BJ (cell line): ENCODE data around the gene DNMT3A. TPM values are rescaled to one million over a fixed set of nuclear protein-coding genes. Genes with fewer than 3 reads are reported as not detected.

Experiments
- CTCF ChIA-PET: fragments of 350-600 bp; formaldehyde crosslinking; extraction: SDS; loops from one replicate; lab custom pipeline; 2021; ENCODE audit warnings: antibody characterized with exemption, inconsistent platforms; lab: Yijun Ruan, JAX
- POLR2A ChIA-PET: fragments of 300-600 bp; sonication (Branson Sonifier 250); formaldehyde crosslinking; extraction: SDS; loops from one replicate; lab custom pipeline; 2021; ENCODE audit warnings: antibody characterized with exemption; lab: Charles Lee
- DNase-seq: peaks from one replicate; pipeline ENCODE4 v3.0.0-alpha.2; 2011; ENCODE audit warnings: low read depth
- H3K27me3 ChIP-seq: 2 replicates; pipeline ENCODE4 v1.6.0; 2011; ENCODE audit warnings: low read length; ENCODE audit not compliant: control insufficient read depth, insufficient read depth
- H3K36me3 ChIP-seq: 2 replicates; pipeline ENCODE4 v1.5.1; 2011; ENCODE audit warnings: low read length; ENCODE audit not compliant: control insufficient read depth, insufficient read depth
- H3K4me3 ChIP-seq: 2 replicates; pipeline ENCODE4 v1.5.1; 2011; ENCODE audit warnings: low read depth, mild to moderate bottlenecking, control low read depth, low read length
- polyA plus RNA-seq: library from polyadenylated mRNA; depleted of rRNA; stranded (reverse); fragments of >200 nt; gene quantifications from 2 replicates; pipeline ENCODE4 v1.2.3, GENCODE V29; 2011
- TF ChIP-seq, protein P1 (sequence below): IDR thresholded peaks from 2 replicates; pipeline ENCODE4 v1.5.1; 2011; ENCODE audit warnings: low read depth, mild to moderate bottlenecking, control low read depth, inconsistent platforms, low read length, moderate library complexity; ENCODE audit not compliant: insufficient read depth

Gene DNMT3A
- polyA plus RNA-seq, 1 experiment, result 3.0 TPM

DNA sequence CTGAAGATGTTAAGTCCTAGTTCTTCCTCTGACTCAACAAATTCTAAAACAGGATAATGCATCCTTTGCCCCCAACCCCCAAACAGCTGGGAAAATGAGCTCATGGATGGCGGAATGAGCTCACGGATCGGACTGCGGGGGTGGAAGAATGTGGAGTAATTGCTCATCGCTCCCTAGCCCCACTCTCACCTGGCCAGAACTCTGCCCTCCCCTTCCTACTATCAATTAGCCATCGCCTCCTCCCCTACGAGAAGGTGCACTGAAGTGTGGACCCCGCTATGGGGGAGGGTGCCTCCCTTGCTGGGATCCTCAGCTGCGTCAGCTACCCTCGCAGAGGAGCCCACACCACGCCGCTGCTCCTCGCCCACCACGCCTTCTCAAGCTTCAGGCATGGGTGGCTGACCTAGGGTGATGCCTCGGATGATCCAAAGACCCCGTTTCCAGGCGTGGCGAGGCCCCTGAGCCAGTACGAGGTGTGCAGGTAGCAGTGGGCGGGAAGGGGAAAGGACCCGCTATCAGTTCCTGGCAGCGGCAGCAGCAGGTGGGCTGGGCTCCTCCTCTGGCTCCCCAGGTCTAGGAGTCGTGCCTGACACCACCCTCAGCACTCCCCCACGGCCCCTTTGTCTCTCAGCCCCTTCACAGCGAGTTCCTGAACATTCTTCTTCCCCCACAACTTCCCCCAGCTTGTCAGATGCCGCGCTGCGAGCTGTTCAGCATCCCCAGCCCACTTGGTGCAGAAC is 91.2 kb downstream of the DNMT3A start:
- TF ChIP-seq, protein P1, sequence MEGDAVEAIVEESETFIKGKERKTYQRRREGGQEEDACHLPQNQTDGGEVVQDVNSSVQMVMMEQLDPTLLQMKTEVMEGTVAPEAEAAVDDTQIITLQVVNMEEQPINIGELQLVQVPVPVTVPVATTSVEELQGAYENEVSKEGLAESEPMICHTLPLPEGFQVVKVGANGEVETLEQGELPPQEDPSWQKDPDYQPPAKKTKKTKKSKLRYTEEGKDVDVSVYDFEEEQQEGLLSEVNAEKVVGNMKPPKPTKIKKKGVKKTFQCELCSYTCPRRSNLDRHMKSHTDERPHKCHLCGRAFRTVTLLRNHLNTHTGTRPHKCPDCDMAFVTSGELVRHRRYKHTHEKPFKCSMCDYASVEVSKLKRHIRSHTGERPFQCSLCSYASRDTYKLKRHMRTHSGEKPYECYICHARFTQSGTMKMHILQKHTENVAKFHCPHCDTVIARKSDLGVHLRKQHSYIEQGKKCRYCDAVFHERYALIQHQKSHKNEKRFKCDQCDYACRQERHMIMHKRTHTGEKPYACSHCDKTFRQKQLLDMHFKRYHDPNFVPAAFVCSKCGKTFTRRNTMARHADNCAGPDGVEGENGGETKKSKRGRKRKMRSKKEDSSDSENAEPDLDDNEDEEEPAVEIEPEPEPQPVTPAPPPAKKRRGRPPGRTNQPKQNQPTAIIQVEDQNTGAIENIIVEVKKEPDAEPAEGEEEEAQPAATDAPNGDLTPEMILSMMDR, result no peak
- Histone ChIP-seq H3K36me3 (peaks cover 15% of the 10 kb centered on the region), H3K4me3 (no peak overlapping the region), H3K27me3 (no peaks in the 10 kb centered on the region)
- POLR2A ChIA-PET, result no interaction called here
- peak; percentile 28 for DNase-seq
- CTCF ChIA-PET, result interaction anchor here (1.5 to 1.8 kb wide), 2 partner anchors 14 to 22 kb away, joined by 3 to 12 read pairs; no protein-coding TSS in a partner anchor

DNA sequence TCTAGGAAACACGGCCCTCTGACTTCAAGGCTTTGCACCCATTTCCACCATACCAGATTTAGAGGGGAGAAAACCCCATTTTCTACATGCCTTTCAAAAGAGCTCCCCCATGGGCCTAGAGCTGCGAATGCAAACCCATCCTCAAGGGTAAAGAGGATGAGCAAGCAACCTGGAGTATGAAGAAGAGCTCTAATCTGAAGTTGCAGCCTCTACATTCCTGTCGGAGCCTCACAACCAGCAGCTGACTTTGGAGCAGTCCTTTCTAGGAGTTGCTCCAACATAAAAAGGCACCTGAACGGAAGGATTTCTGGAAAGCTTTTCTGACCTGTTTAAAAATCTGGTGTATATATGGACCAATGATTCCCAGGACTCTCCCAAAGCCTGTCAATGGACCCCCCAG is 91.9 kb downstream of the DNMT3A start:
- TF ChIP-seq, protein P1, result no peak
- DNase-seq, result no peak
- peaks cover 18% of the 10 kb centered on the region for H3K36me3 ChIP-seq
- CTCF ChIA-PET, result interaction anchor here (1.8 kb wide), 1 partner anchor 21 kb away, joined by 12 read pairs; no protein-coding TSS in a partner anchor
- POLR2A ChIA-PET, result no interaction called here
- no peak overlapping the region for H3K4me3 ChIP-seq
- no peaks in the 10 kb centered on the region for H3K27me3 ChIP-seq

DNA sequence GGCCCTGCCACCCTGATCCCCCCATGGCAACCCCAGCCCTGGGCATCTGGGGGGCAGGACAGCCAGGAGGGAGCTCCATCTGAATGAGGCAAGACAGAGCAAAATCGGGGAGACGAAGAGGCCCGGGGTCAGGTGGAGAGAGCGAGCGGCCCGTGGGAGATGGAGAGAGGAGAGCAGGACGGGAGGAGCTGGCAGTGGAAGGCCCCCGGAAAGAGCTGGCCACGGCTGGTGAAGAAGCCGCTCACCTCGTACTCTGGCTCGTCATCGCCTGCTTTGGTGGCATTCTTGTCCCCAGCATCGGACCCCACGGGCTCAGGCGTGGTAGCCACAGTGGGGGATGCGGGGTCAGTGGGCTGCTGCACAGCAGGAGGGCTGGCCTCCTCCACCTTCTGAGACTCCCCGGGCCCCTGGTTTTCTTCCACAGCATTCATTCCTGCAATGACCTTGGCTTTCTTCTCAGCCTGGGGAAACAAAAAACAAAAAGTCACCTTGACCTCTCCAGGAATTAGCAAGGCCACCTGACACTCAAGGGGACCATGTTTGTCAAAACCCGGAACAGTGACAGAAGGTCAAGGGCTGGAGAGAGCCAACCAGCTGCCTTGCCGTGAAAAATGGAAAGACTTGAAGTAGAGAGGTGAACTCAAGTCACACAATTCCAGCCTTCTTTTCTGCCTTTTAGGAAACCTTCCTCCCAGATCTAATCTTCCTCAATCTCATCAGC is 93.8 kb downstream of the DNMT3A start:
- TF ChIP-seq, protein P1, result no peak
- DNase-seq, result no peak
- H3K36me3 ChIP-seq, result peaks cover 27% of the 10 kb centered on the region
- no peak overlapping the region for H3K4me3 ChIP-seq
- ChIA-PET POLR2A (no interaction called here), CTCF (interaction anchor here (1.6 kb wide), 1 partner anchor 19 kb away, joined by 5 read pairs; no protein-coding TSS in a partner anchor)
- H3K27me3 ChIP-seq, result no peaks in the 10 kb centered on the region

DNA sequence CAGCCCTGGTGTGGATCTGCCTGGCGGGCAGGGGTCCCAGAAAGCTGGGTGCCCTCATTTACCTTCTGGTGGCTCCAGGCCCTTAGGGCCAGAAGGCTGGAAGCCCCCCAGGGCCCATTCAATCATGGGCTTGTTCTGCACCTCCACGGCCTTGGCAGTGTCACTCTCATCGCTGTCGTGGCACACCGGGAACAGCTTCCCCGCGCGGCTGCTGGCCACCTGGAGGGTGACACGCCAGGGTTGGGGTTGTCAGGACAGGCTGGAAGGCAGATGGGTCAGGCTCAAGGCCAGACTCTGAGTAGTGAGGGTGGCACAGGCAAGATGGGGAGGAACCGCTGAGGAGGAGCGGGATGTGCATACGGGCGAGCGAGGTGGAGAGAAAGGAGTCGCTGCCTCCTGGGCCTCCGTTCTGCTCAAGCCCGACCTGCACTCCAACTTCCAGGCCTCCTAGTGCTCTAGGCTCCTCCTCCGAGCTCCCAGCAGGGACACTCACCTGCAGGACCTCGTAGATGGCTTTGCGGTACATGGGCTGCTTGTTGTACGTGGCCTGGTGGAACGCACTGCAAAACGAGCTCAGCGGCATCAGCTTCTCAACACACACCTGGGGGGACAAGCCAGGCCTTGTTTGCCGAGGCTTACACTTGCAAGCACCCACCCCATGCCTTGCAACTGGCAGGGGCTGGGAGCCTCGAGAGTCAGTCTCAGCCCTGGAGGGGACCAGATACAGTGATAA is 95.0 kb downstream of the DNMT3A start:
- TF ChIP-seq, protein P1, result no peak
- POLR2A ChIA-PET, result no interaction called here
- Histone ChIP-seq H3K4me3 (no peak overlapping the region), H3K36me3 (peaks cover 27% of the 10 kb centered on the region), H3K27me3 (no peaks in the 10 kb centered on the region)
- CTCF ChIA-PET, result interaction anchor here (1.6 kb wide), 1 partner anchor 18 kb away, joined by 5 read pairs; no protein-coding TSS in a partner anchor
- no peak for DNase-seq

DNA sequence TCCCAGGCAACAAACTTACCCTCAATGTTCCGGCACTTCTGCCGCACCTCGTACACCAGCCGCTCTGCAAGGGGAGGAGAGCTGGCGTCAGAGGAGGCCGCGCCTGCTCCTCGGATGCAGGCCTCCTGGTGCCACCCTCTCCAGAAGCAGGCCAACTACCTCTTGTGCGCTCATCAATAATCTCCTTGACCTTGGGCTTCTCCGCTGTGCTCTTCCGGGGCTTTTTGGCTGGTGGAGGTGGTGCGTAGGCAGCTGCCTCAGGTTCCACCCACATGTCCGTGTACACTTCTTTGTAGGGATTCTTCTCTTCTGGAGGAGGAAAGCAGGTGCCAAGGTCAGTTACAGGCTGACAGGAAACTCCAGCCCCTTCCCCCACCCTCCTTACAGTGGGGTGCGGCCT is 95.7 kb downstream of the DNMT3A start:
- POLR2A ChIA-PET, result no interaction called here
- no peak for DNase-seq
- Histone ChIP-seq H3K4me3 (no peak overlapping the region), H3K36me3 (peaks cover 34% of the 10 kb centered on the region), H3K27me3 (no peaks in the 10 kb centered on the region)
- TF ChIP-seq, protein P1, result no peak
- CTCF ChIA-PET, result no interaction called here
